Astrocyte (in vitro differentiated cells and primary cell): ENCODE results near the gene ARHGAP1.

ENCODE experiments used
- EZH2 ChIP-seq: IDR thresholded peaks from 2 replicates; pipeline ENCODE4 v1.6.1; 2012; ENCODE audit warnings: mild to moderate bottlenecking, low read length, inconsistent platforms; ENCODE audit not compliant: insufficient read depth
- TF ChIP-seq, protein P1 (sequence below): IDR thresholded peaks from 2 replicates; pipeline ENCODE4 v1.5.1; 2011; ENCODE audit warnings: low read depth, mild to moderate bottlenecking, inconsistent platforms, low read length, moderate library complexity; ENCODE audit not compliant: insufficient read depth

DNA sequence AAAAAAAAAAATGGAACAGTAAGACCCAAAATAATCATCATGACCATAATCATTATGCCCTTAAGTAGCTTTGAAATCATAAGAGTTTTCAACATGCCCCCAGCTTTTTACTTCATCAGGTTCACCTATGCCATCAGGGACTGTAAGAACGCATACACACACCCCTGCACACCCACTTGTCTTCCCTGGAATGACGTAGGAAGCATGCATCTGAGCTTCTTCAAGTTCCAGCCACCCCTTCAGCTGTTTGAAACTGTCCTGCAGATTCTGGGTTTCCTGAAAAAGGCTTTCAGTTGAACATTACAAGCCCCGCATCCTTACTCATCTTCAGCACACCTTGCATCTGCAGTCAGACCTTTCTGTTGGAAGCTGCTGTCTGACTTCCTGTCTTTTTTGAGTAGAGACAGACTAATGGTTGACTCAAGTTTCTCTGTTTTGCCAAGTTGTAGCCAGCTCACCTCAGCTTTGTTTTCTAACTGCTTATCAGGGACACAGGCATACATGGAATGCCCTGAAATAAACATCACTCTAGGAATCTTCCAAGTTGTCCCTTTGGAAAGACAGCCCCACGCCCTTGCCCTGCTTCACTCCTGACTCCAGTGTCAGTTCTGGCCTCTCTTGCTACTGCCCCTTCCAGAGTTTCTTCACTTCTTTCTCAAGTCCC lies 37.0 kb downstream of the ARHGAP1 start:
- TF ChIP-seq EZH2: no peak
- TF ChIP-seq, protein P1, sequence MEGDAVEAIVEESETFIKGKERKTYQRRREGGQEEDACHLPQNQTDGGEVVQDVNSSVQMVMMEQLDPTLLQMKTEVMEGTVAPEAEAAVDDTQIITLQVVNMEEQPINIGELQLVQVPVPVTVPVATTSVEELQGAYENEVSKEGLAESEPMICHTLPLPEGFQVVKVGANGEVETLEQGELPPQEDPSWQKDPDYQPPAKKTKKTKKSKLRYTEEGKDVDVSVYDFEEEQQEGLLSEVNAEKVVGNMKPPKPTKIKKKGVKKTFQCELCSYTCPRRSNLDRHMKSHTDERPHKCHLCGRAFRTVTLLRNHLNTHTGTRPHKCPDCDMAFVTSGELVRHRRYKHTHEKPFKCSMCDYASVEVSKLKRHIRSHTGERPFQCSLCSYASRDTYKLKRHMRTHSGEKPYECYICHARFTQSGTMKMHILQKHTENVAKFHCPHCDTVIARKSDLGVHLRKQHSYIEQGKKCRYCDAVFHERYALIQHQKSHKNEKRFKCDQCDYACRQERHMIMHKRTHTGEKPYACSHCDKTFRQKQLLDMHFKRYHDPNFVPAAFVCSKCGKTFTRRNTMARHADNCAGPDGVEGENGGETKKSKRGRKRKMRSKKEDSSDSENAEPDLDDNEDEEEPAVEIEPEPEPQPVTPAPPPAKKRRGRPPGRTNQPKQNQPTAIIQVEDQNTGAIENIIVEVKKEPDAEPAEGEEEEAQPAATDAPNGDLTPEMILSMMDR: no peak
